IPS-20b (cell line): ENCODE results near the gene WFIKKN1.
"Not testable (repeated sequence)": the region's sequence is repeated elsewhere in the genome, so short reads cannot be mapped to it uniquely, and the experiment has no call there.

ENCODE experiments used
- H3K27ac ChIP-seq: one replicate; pipeline ENCODE4 v1.5.1; 2013; ENCODE audit warnings: low read length
- H3K27me3 ChIP-seq: 2 replicates; pipeline ENCODE4 v1.6.1; 2013; ENCODE audit warnings: mild to moderate bottlenecking, low read length, inconsistent platforms; ENCODE audit not compliant: insufficient read depth
- H3K36me3 ChIP-seq: 2 replicates; pipeline ENCODE4 v1.6.1; 2013; ENCODE audit warnings: low read depth, mild to moderate bottlenecking, inconsistent platforms, low read length, moderate library complexity; ENCODE audit not compliant: insufficient read depth
- H3K4me1 ChIP-seq: 2 replicates; pipeline ENCODE4 v1.6.1; 2013; ENCODE audit warnings: mild to moderate bottlenecking, control low read depth, inconsistent platforms, low read length, moderate library complexity; ENCODE audit not compliant: insufficient read depth
- H3K4me3 ChIP-seq: 2 replicates; pipeline ENCODE4 v1.5.1; 2013; ENCODE audit warnings: mild to moderate bottlenecking, low read length, inconsistent platforms
- H3K9ac ChIP-seq: 2 replicates; pipeline ENCODE4 v1.6.1; 2013; ENCODE audit warnings: low read depth, mild to moderate bottlenecking, inconsistent platforms, low read length, moderate library complexity
- H3K9me3 ChIP-seq: 2 replicates; pipeline ENCODE4 v1.6.1; 2013; ENCODE audit warnings: mild to moderate bottlenecking, low read depth, low read length, inconsistent platforms; ENCODE audit not compliant: insufficient read depth

Gene WFIKKN1

GRCh38 chr16:595942-596735 is 34.6 kb upstream of the WFIKKN1 start:
- Histone ChIP-seq H3K27me3 (peaks cover 12% of the 10 kb centered on the region), H3K9me3 (no peaks in the 10 kb centered on the region), H3K4me3 (no peak overlapping the region), H3K9ac (no peak overlapping the region), H3K27ac (no peak overlapping the region), H3K4me1 (no peaks in the 10 kb centered on the region), H3K36me3 (no peaks in the 10 kb centered on the region)

- Histone ChIP-seq H3K27ac (no peak overlapping the region), H3K4me3 (no peak overlapping the region), H3K9me3 (no peaks in the 10 kb centered on the region), H3K27me3 (peaks cover 7% of the 10 kb centered on the region; the same call in 1 of the 2 replicates), H3K9ac (no peak overlapping the region), H3K4me1 (no peaks in the 10 kb centered on the region), H3K36me3 (no peaks in the 10 kb centered on the region)
These were observed 34.1 kb upstream of the WFIKKN1 start for GRCh38 chr16:596736-597060.

GRCh38 chr16:597655-598054 is 33.1 kb upstream of the WFIKKN1 start:
- H3K27me3 ChIP-seq, H3K4me3 ChIP-seq, H3K9ac ChIP-seq, H3K36me3 ChIP-seq, H3K4me1 ChIP-seq, H3K9me3 ChIP-seq, H3K27ac ChIP-seq: not testable (repeated sequence)

- Histone ChIP-seq H3K27ac (no peak overlapping the region), H3K36me3 (no peaks in the 10 kb centered on the region), H3K27me3 (no peaks in the 10 kb centered on the region; the same call in 1 of the 2 replicates), H3K4me1 (no peaks in the 10 kb centered on the region), H3K9me3 (no peaks in the 10 kb centered on the region), H3K4me3 (no peak overlapping the region), H3K9ac (no peak overlapping the region)
These were observed 31.7 kb upstream of the WFIKKN1 start for GRCh38 chr16:598823-599739.

GRCh38 chr16:600781-601180 is 30.0 kb upstream of the WFIKKN1 start:
- no peaks in the 10 kb centered on the region for H3K36me3 ChIP-seq
- H3K9ac ChIP-seq = no peak overlapping the region
- no peaks in the 10 kb centered on the region for H3K27me3 ChIP-seq
- H3K9me3 ChIP-seq = peaks cover 7% of the 10 kb centered on the region
- no peak overlapping the region for H3K27ac ChIP-seq
- H3K4me3 ChIP-seq = no peak overlapping the region
- no peaks in the 10 kb centered on the region for H3K4me1 ChIP-seq

- Histone ChIP-seq H3K36me3 (no peaks in the 10 kb centered on the region), H3K27me3 (no peaks in the 10 kb centered on the region), H3K4me1 (no peaks in the 10 kb centered on the region), H3K9ac (no peak overlapping the region), H3K27ac (no peak overlapping the region), H3K4me3 (no peak overlapping the region), H3K9me3 (peaks cover 7% of the 10 kb centered on the region)
These were observed 26.9 kb upstream of the WFIKKN1 start for GRCh38 chr16:603933-604332.

GRCh38 chr16:606656-607307 is 24.0 kb upstream of the WFIKKN1 start:
- Histone ChIP-seq H3K27ac (no peak overlapping the region), H3K4me3 (no peak overlapping the region), H3K9me3 (peaks cover 7% of the 10 kb centered on the region), H3K27me3 (no peaks in the 10 kb centered on the region), H3K9ac (no peak overlapping the region), H3K36me3 (no peaks in the 10 kb centered on the region), H3K4me1 (no peaks in the 10 kb centered on the region)

GRCh38 chr16:608019-608418 is 22.8 kb upstream of the WFIKKN1 start:
- Histone ChIP-seq H3K4me1 (no peaks in the 10 kb centered on the region), H3K9me3 (peaks cover 7% of the 10 kb centered on the region), H3K27ac (no peak overlapping the region), H3K9ac (no peak overlapping the region), H3K27me3 (no peaks in the 10 kb centered on the region), H3K4me3 (no peak overlapping the region), H3K36me3 (no peaks in the 10 kb centered on the region)

GRCh38 chr16:609316-609715 is 21.5 kb upstream of the WFIKKN1 start:
- no peaks in the 10 kb centered on the region for H3K4me1 ChIP-seq
- H3K36me3 ChIP-seq = no peaks in the 10 kb centered on the region
- no peak overlapping the region for H3K9ac ChIP-seq
- H3K4me3 ChIP-seq = no peak overlapping the region
- H3K27me3 ChIP-seq = no peaks in the 10 kb centered on the region
- H3K9me3 ChIP-seq = peaks cover 7% of the 10 kb centered on the region
- no peak overlapping the region for H3K27ac ChIP-seq

GRCh38 chr16:609984-610383 is 20.8 kb upstream of the WFIKKN1 start:
- H3K27ac ChIP-seq = no peak overlapping the region

GRCh38 chr16:610513-611381 is 20.0 kb upstream of the WFIKKN1 start:
- Histone ChIP-seq H3K27ac (no peak overlapping the region), H3K27me3 (no peaks in the 10 kb centered on the region), H3K4me1 (no peaks in the 10 kb centered on the region), H3K4me3 (no peak overlapping the region), H3K9ac (no peak overlapping the region), H3K9me3 (no peaks in the 10 kb centered on the region), H3K36me3 (no peaks in the 10 kb centered on the region)

More at GRCh38 chr16:609984-610383, 20.8 kb upstream of the WFIKKN1 start:
- Histone ChIP-seq H3K9ac (no peak overlapping the region), H3K4me3 (no peak overlapping the region), H3K36me3 (no peaks in the 10 kb centered on the region), H3K4me1 (no peaks in the 10 kb centered on the region), H3K9me3 (peaks cover 5% of the 10 kb centered on the region), H3K27me3 (no peaks in the 10 kb centered on the region)
